Upper lobe of left lung (tissue), 4 donors: ENCODE results near the gene ARHGAP26.

ENCODE experiments used
- CTCF ChIP-seq, 6 experiments: fragments of 450-650 bp in 4 of 6; fragments of 200-600 bp in 2 of 6; sonication (generic) in 2 of 6; IDR thresholded peaks; one replicate each; pipeline ENCODE4 v1.5.1; 2016 to 2019; ENCODE audit warnings: antibody characterized with exemption in 6 of 6
- POLR2A ChIP-seq, 4 donors: fragments of 450-650 bp; IDR thresholded peaks; one replicate each; pipeline ENCODE4 v1.5.1; 2016 to 2017; ENCODE audit warnings: antibody characterized with exemption in 4 of 4, mild to moderate bottlenecking in 2 of 4
- POLR2AphosphoS5 ChIP-seq, 2 donors: sonication (generic); formaldehyde crosslinking; IDR thresholded peaks; one replicate each; pipeline ENCODE4 v1.5.1; 2017; ENCODE audit warnings: antibody characterized with exemption in 2 of 2

- TF ChIP-seq CTCF (IDR thresholded peaks at IDR 0.05) (no peak), POLR2A (IDR thresholded peaks at IDR 0.05) (no peak), POLR2AphosphoS5 (IDR thresholded peaks at IDR 0.05) (no peak)
These were observed 346.6 kb downstream of the ARHGAP26 start for GRCh38 chr5:143116814-143117213.
